AML-193 (cell line): ENCODE results near the gene ETFRF1.

Source experiments
- DNase-seq, 2 experiments: peaks; one replicate each; lab custom pipeline; 2025; lab: John Stamatoyannopoulos, UW

Gene ETFRF1

GRCh38 chr12:25213338-25213737 lies 18.3 kb downstream of the ETFRF1 start:
- DNase-seq = no peak

DNA sequence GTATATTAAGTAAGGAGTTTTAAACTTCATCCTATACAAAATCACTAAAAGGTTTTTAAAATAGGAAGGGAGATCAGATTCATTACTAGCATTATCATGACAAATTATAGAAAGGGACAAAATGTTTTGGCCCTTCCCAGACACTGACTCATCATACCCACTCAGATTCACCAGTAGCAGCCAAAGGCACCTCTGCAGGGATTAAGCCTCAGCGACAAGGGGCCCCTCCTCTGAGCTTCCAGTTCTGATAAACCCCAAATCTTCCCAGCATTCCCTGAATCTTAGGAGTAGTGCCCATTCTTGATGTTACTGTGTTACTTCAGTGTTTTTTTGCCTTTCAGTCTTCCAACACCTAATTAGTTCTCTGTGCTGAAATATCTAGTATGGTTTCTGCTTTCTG lies 41.2 kb downstream of the ETFRF1 start:
- no peak for DNase-seq

DNA sequence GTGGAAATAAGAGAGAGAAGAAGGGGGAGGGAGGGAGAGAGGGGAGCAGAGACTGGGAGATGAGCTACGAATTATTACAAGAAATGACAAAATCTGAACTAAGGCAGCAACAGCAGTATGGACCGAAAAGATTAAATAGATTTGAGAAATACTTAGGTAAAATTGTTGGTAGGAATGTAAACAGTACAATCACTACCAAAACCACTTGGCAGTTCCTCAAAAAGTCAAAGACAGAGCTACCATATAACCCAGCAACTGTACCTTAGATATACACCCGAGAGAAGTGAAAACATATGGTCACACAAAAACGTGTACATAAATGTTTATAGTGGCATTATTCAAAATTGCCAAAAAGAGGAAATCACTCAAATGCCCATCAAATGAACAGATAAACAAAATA lies 41.6 kb downstream of the ETFRF1 start:
- no peak for DNase-seq

GRCh38 chr12:25241167-25242020 lies 46.4 kb downstream of the ETFRF1 start:
- DNase-seq = peak; percentile 30 to 45

GRCh38 chr12:25242981-25243679 lies 48.1 kb downstream of the ETFRF1 start:
- DNase-seq = no peak

DNA sequence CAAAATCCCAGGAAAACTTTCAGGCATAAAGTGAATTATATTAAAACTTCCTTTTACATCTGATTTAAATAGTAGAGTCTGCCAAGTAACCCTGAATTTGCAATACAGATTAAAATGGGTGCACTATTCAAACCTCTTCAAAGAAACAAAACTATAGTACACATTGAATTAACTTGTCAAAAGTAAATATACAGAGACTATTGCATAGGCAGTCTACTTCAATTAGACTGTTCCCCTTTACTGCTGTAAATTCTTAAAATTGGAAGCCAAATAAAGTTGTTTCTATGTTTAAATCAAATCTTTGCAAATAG lies 48.6 kb downstream of the ETFRF1 start:
- DNase-seq = no peak

- DNase-seq = no peak
These were observed 50.5 kb downstream of the ETFRF1 start for GRCh38 chr12:25245491-25245890.

- no peak for DNase-seq
These were observed 53.1 kb downstream of the ETFRF1 start for GRCh38 chr12:25248137-25248536.

DNA sequence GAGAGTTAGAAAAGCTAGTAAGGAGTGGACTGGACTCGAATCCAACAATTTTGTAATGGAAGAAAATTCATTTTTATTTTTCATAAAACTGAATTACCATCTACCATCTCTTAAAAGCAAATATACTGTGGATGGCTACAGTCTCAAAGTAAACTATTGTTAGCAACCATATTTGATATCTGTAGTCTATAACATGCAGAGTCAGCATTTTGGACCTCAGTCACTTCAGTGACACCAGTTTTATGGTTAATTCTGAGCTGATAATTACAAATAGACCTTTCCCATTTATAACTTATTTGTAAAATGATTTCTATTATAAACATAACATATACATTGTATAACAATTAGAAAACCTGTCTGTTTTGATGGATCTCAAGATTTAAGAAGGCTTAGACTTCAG lies 53.7 kb downstream of the ETFRF1 start:
- no peak for DNase-seq

- peak in 1 of 2 experiments; percentile 13 for DNase-seq
These were observed 55.1 kb downstream of the ETFRF1 start for GRCh38 chr12:25249931-25250738.

- DNase-seq = peak; percentile 85 to 89
These were observed 56.0 kb downstream of the ETFRF1 start, which contains the start of gene KRAS for GRCh38 chr12:25250744-25251730. Gene KRAS (minus strand): TSS chr12:25250929.

GRCh38 chr12:25251769-25252168 lies 56.7 kb downstream of the ETFRF1 start:
- DNase-seq = no peak

DNA sequence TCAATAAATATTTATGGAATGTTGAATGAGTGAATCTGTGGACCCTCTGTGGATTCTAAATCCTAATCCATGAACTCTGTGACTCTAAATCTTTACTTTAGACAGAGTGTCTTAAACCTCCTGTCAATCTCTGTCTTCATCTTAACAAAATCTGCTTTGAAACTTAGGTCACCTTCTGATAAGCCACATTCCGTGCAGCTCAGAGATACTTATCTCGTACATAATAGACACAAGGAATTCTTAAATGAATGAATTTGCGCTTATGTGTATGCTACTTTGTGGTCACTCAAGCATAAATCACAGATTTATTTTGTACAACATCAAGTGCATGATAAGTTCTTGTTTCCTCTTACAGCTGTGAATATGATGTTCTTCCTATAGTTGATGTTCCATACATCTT lies 57.9 kb downstream of the ETFRF1 start:
- DNase-seq = no peak

- DNase-seq = no peak
These were observed 58.5 kb downstream of the ETFRF1 start for GRCh38 chr12:25253371-25254068.

DNA sequence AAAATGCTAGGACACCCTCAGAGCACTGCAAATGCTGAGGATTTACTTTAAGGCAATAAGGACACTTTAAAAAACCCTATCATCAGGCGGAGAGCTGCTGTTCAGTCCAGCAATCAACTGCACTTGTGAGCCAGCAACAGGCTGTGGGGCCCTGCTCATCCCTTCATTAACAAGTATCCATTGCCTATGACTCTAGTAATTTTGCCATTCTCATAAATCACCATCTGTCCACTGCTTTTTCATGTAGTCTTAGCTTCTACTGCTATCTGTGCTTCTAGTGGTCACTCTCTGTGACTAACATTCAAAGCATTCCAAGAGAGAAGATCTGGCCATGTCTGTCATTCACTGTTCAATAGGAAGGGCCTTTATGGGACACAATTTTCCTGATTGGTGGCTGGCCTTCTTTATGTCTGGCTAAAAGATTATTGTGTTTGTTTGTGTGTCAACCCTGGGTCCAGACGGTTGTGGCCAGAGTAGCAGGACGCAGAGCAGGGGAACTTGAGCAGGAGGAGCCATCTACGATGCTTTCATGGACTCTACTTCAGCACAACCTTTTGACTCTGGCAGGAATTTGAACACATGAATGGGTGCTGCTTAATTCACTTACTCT lies 59.3 kb downstream of the ETFRF1 start:
- no peak for DNase-seq
